Gastroesophageal sphincter (tissue), 4 donors: ENCODE results near the gene CCR2. TPM values are rescaled to one million over a fixed set of nuclear protein-coding genes. Genes with fewer than 3 reads are reported as not detected.
"Not testable (repeated sequence)": the region's sequence is repeated elsewhere in the genome, so short reads cannot be mapped to it uniquely, and the experiment has no call there.

Experiments
- ATAC-seq: fragments of 150-250 bp; one replicate; pipeline ENCODE4 v1.9.1; 2016; ENCODE audit warnings: mild to moderate bottlenecking, moderate library complexity
- H3K27ac ChIP-seq, 4 donors: fragments of 200-600 bp; sonication (generic) in 3 of 4; 1 replicate in 3 of 4; 2 replicates in 1 of 4; pipeline ENCODE4 v1.5.1; 2016 to 2019
- H3K27me3 ChIP-seq: fragments of 200-600 bp; sonication (generic); one replicate; pipeline ENCODE4 v1.5.1; 2019
- H3K36me3 ChIP-seq, 2 donors: fragments of 200-600 bp; sonication (generic); one replicate each; pipeline ENCODE4 v1.5.1; 2019; ENCODE audit warnings: control low read depth in 1 of 2
- H3K4me1 ChIP-seq, 3 donors: fragments of 200-600 bp; sonication (generic); 1 replicate in 2 of 3; 2 replicates in 1 of 3; pipeline ENCODE4 v1.5.1; 2016 to 2019; ENCODE audit warnings: control low read depth in 2 of 3
- H3K4me3 ChIP-seq, 2 donors: fragments of 200-600 bp; sonication (generic); one replicate each; pipeline ENCODE4 v1.5.1; 2019; ENCODE audit warnings: mild to moderate bottlenecking in 1 of 2, moderate library complexity in 1 of 2
- H3K9me3 ChIP-seq, 3 donors: fragments of 200-600 bp; sonication (generic); one replicate each; pipeline ENCODE4 v1.5.1; 2017 to 2019; ENCODE audit warnings: control low read depth in 2 of 3
- CTCF ChIP-seq, 4 experiments: fragments of 200-600 bp in 2 of 4; fragments of 450-650 bp in 2 of 4; sonication (generic) in 1 of 4; IDR thresholded peaks; one replicate each; pipeline ENCODE4 v1.5.1; 2017 to 2019; ENCODE audit warnings: antibody characterized with exemption in 4 of 4, mild to moderate bottlenecking in 2 of 4, moderate library complexity in 2 of 4
- EP300 ChIP-seq: sonication (generic); formaldehyde crosslinking; IDR thresholded peaks from one replicate; pipeline ENCODE4 v1.6.1; 2017; ENCODE audit warnings: antibody characterized with exemption, mild to moderate bottlenecking
- POLR2A ChIP-seq, 2 donors: fragments of 450-650 bp; IDR thresholded peaks; one replicate each; pipeline ENCODE4 v1.6.1; 2017; ENCODE audit warnings: antibody characterized with exemption in 2 of 2, mild to moderate bottlenecking in 2 of 2, moderate library complexity in 1 of 2
- POLR2AphosphoS5 ChIP-seq: sonication (generic); formaldehyde crosslinking; IDR thresholded peaks from one replicate; pipeline ENCODE4 v1.6.1; 2017; ENCODE audit warnings: antibody characterized with exemption
- WGBS, 2 donors: methylation state at CpG; one replicate each; pipeline ENCODE4 v1.1.5; 2018; ENCODE audit warnings: low coverage in 1 of 2; 5-methylcytosine and 5-hydroxymethylcytosine counted together
- total RNA-seq, 4 donors: library from RNA; depleted of rRNA; stranded (reverse); fragments of >200 nt; gene quantifications; one replicate each; pipeline ENCODE4 v1.1.0, GENCODE V29; 2016

Gene CCR2
- total RNA-seq, 4 donors from 2014 or later = 0.77 to 3.9 (median 1.9) TPM

- H3K27ac ChIP-seq = no peak overlapping the region
- H3K4me1 ChIP-seq = no peaks in the 10 kb centered on the region
- TF ChIP-seq EP300 (no peak), POLR2AphosphoS5 (no peak), POLR2A (IDR thresholded peaks at IDR 0.05) (no peak), CTCF (IDR thresholded peaks at IDR 0.05) (no peak)
- 87 to 94% methylated on average over 3 of the region's 3 CpGs for WGBS, 2 donors
- H3K4me3 ChIP-seq = no peak overlapping the region
- ATAC-seq = no peak
- no peaks in the 10 kb centered on the region for H3K27me3 ChIP-seq
- peaks cover 0 to 4% (median 0%) of the 10 kb centered on the region in 3 donors for H3K9me3 ChIP-seq
- H3K36me3 ChIP-seq = no peaks in the 10 kb centered on the region
These were observed 35.5 kb upstream of the CCR2 start for GRCh38 chr3:46318207-46318927.

- Histone ChIP-seq H3K27ac (no peak overlapping the region), H3K4me1 (no peaks in the 10 kb centered on the region)
- no peak for ATAC-seq
These were observed 32.3 kb upstream of the CCR2 start for GRCh38 chr3:46321461-46322104.

GRCh38 chr3:46324036-46324435 lies 29.9 kb upstream of the CCR2 start:
- Histone ChIP-seq H3K4me1 (no peaks in the 10 kb centered on the region), H3K27me3 (no peaks in the 10 kb centered on the region), H3K9me3 (peaks cover 0 to 10% (median 0%) of the 10 kb centered on the region in 3 donors), H3K4me3 (no peak overlapping the region), H3K36me3 (no peaks in the 10 kb centered on the region), H3K27ac (no peak overlapping the region)
- 38 to 60% methylated on average over 2 of the region's 2 CpGs for whole genome bisulfite sequencing, 2 donors
- no peak for ATAC-seq
- TF ChIP-seq POLR2AphosphoS5 = no peak
- no peak for TF ChIP-seq EP300
- no peak for TF ChIP-seq POLR2A (IDR thresholded peaks at IDR 0.05)
- no peak for TF ChIP-seq CTCF (IDR thresholded peaks at IDR 0.05)

More at GRCh38 chr3:46321461-46322104, 32.3 kb upstream of the CCR2 start:
- Histone ChIP-seq H3K36me3 (no peaks in the 10 kb centered on the region), H3K4me3 (no peak overlapping the region), H3K27me3 (no peaks in the 10 kb centered on the region), H3K9me3 (peaks cover 0 to 4% (median 0%) of the 10 kb centered on the region in 3 donors)
- no peak for TF ChIP-seq CTCF (IDR thresholded peaks at IDR 0.05)
- TF ChIP-seq EP300 = no peak
- no peak for TF ChIP-seq POLR2AphosphoS5
- no peak for TF ChIP-seq POLR2A (IDR thresholded peaks at IDR 0.05)
- 100% methylated on average over 1 of the region's 1 CpG for WGBS, 2 donors

- ATAC-seq = no peak
- TF ChIP-seq CTCF (IDR thresholded peaks at IDR 0.05) (no peak), POLR2AphosphoS5 (no peak)
- H3K27me3 ChIP-seq = no peaks in the 10 kb centered on the region
- no peak overlapping the region for H3K27ac ChIP-seq
- H3K36me3 ChIP-seq = no peaks in the 10 kb centered on the region
- H3K4me1 ChIP-seq = no peaks in the 10 kb centered on the region
- H3K9me3 ChIP-seq = peaks cover 0 to 9% (median 0%) of the 10 kb centered on the region in 3 donors
- H3K4me3 ChIP-seq = no peak overlapping the region
- WGBS, 2 donors = 86% methylated on average over 1 of the region's 1 CpG; no CpG with 5 or more reads in 1 of the 2 donors
These were observed 28.1 kb upstream of the CCR2 start for GRCh38 chr3:46325645-46326300.

- H3K4me1 ChIP-seq, H3K9me3 ChIP-seq, H3K36me3 ChIP-seq, ATAC-seq, H3K27me3 ChIP-seq, H3K27ac ChIP-seq, H3K4me3 ChIP-seq: not testable (repeated sequence)
- WGBS, 2 donors = 100% methylated on average over 2 of the region's 3 CpGs; no CpG with 5 or more reads in 1 of the 2 donors
These were observed 23.2 kb upstream of the CCR2 start for GRCh38 chr3:46330676-46331075.
